K562 (cell line): ENCODE measurements around the gene DENND1A. TPM values are rescaled to one million over a fixed set of nuclear protein-coding genes. Genes with fewer than 3 reads are reported as not detected.

Experiments
- ATAC-seq: fragments of 200-7000 bp; cut with Tn5 transposase; 3 replicates; pipeline ENCODE4 v1.9.1; 2020; ENCODE audit warnings: moderate library complexity
- BruUV-seq: library from RNA; stranded (reverse); fragments of 400-500 nt; replicated peaks from 2 replicates; lab custom pipeline; 2021; lab: Mats Ljungman, UMichigan
- CTCF ChIA-PET: fragments of 300-600 bp; formaldehyde crosslinking; extraction: SDS; loops from one replicate; lab custom pipeline; 2021; ENCODE audit warnings: low intra/inter-chr PET ratio; lab: Yijun Ruan, JAX
- POLR2A ChIA-PET: fragments of 300-600, 350-650 bp; sonication (Branson Sonifier 250); formaldehyde crosslinking; extraction: SDS; loops from one replicate; lab custom pipeline; 2021; ENCODE audit warnings: antibody characterized with exemption, inconsistent platforms; lab: Yijun Ruan, JAX
- DNase-seq, 4 experiments: peaks; one replicate each; pipeline versions ENCODE4 v3.0.0 to v3.0.0-alpha.2; 2011 to 2018; ENCODE audit warnings: low spot score in 3 of 4, mixed read lengths in 3 of 4; ENCODE audit errors: extremely low read depth in 1 of 4
- FAIRE-seq: peaks from 2 replicates; lab custom pipeline; 2011; peaks lifted over from hg19 to GRCh38; lab: Jason Lieb, UNC
- H2AFZ ChIP-seq: 2 replicates; pipeline ENCODE4 v1.6.0; 2011; ENCODE audit warnings: low read depth, low read length, control low read depth, inconsistent platforms
- H3K27ac ChIP-seq: fragments of 200-600 bp; 3 replicates; pipeline ENCODE4 v1.8.0; 2011; ENCODE audit warnings: low read depth, mild to moderate bottlenecking, control low read depth, inconsistent platforms, low read length, moderate library complexity, mixed read lengths; ENCODE audit errors: extremely low read depth
- H3K27me3 ChIP-seq, 2 experiments: fragments of 300-600 bp in 1 of 2; 2 replicates in 1 of 2; 3 replicates in 1 of 2; pipeline versions ENCODE4 v1.6.0 to v1.8.0; 2011; ENCODE audit warnings: inconsistent platforms in 2 of 2, low read length in 2 of 2, mild to moderate bottlenecking in 1 of 2, mixed read lengths in 1 of 2, moderate library complexity in 1 of 2; ENCODE audit not compliant: control insufficient read depth in 2 of 2, insufficient read depth in 2 of 2
- H3K36me3 ChIP-seq: fragments of 300-600 bp; 3 replicates; pipeline ENCODE4 v1.8.0; 2011; ENCODE audit warnings: mild to moderate bottlenecking, low read length, inconsistent platforms; ENCODE audit not compliant: control insufficient read depth, insufficient read depth
- H3K4me1 ChIP-seq, 2 experiments: fragments of 200-600 bp in 1 of 2; replicated peaks in 1 of 2; 2 replicates in 1 of 2; 3 replicates in 1 of 2; pipeline versions ENCODE4 v1.5.1 to v1.8.0; 2011; ENCODE audit warnings: inconsistent platforms in 2 of 2, low read length in 2 of 2, mild to moderate bottlenecking in 1 of 2, mixed read lengths in 1 of 2, moderate library complexity in 1 of 2; ENCODE audit not compliant: control insufficient read depth in 2 of 2, insufficient read depth in 2 of 2
- H3K4me2 ChIP-seq: 2 replicates; pipeline ENCODE4 v1.6.1; 2011; ENCODE audit warnings: low read length, control low read depth, inconsistent platforms, mixed read lengths; ENCODE audit not compliant: insufficient read depth
- H3K4me3 ChIP-seq: fragments of 200-600 bp; sonication (generic), shearing (Covaris generic); 2 replicates; pipeline ENCODE4 v1.5.1; 2016; ENCODE audit warnings: control low read depth, inconsistent platforms
- H3K79me2 ChIP-seq: fragments of 200-600 bp; 3 replicates; pipeline ENCODE4 v1.8.0; 2011; ENCODE audit warnings: low read length, inconsistent platforms; ENCODE audit not compliant: control insufficient read depth, insufficient read depth
- H3K9ac ChIP-seq, 2 experiments: 2 replicates each; pipeline versions ENCODE4 v1.6.0 to v1.6.1; 2011; ENCODE audit warnings: low read depth in 2 of 2, low read length in 2 of 2, control low read depth in 1 of 2, inconsistent platforms in 1 of 2, mild to moderate bottlenecking in 1 of 2, mixed read lengths in 1 of 2; ENCODE audit not compliant: insufficient read depth in 1 of 2
- H3K9me1 ChIP-seq: one replicate; pipeline ENCODE4 v1.6.0; 2011; ENCODE audit warnings: inconsistent platforms, mild to moderate bottlenecking, low read length, moderate library complexity; ENCODE audit not compliant: control insufficient read depth, insufficient read depth
- H3K9me3 ChIP-seq: replicated peaks from 2 replicates; pipeline ENCODE4 v1.5.1; 2011; ENCODE audit warnings: low read depth, low read length, inconsistent platforms; ENCODE audit not compliant: control insufficient read depth, insufficient read depth
- H4K20me1 ChIP-seq: replicated peaks from 2 replicates; pipeline ENCODE4 v1.6.1; 2011; ENCODE audit warnings: low read length, inconsistent platforms, mixed read lengths; ENCODE audit not compliant: control insufficient read depth, insufficient read depth
- ARID1B ChIP-seq: fragments of 450-650 bp; IDR thresholded peaks from 2 replicates; pipeline ENCODE4 v1.6.1; 2016; ENCODE audit warnings: antibody characterized with exemption, mild to moderate bottlenecking, inconsistent platforms
- LCOR ChIP-seq: sonication (generic); formaldehyde crosslinking; IDR thresholded peaks from 2 replicates; pipeline ENCODE4 v1.8.0; 2022; ENCODE audit warnings: mild to moderate bottlenecking, missing genetic modification reagents
- MYC ChIP-seq, 2 experiments: fragments of 250-450 bp in 1 of 2; sonication (Bioruptor Pico) in 1 of 2; IDR thresholded peaks; 2 replicates each; pipeline versions ENCODE4 v1.5.1 to v1.6.1; 2012 to 2021; ENCODE audit warnings: low read depth in 2 of 2, borderline replicate concordance in 1 of 2, improper control_type of control experiment in 1 of 2, low read length in 1 of 2, mild to moderate bottlenecking in 1 of 2, moderate library complexity in 1 of 2
- OTX1 ChIP-seq: fragments of 450-650 bp; formaldehyde crosslinking; IDR thresholded peaks from 2 replicates; pipeline ENCODE4 v1.4.0; 2022; ENCODE audit warnings: mild to moderate bottlenecking
- SMARCA4 ChIP-seq: fragments of 450-650 bp; IDR thresholded peaks from 2 replicates; pipeline ENCODE4 v1.6.1; 2016
- STAG1 ChIP-seq: sonication (generic); formaldehyde crosslinking; IDR thresholded peaks from 2 replicates; pipeline ENCODE4 v1.5.0; 2020; ENCODE audit warnings: missing genetic modification reagents, borderline replicate concordance
- WGBS: fragments of 100-300 bp; shearing (Covaris generic); methylation state at CpG from one replicate; pipeline ENCODE4 v1.1.6; 2016; ENCODE audit warnings: low coverage, mixed read lengths; ENCODE audit not compliant: insufficient coverage; ENCODE audit errors: missing lambda C conversion rate; 5-methylcytosine and 5-hydroxymethylcytosine counted together
- in situ Hi-C: fragments of 300-500 bp; cut with MboI; formaldehyde crosslinking; loops from 4 replicates; pipeline ENCODE4 v1.15.0; 2018; ENCODE audit warnings: inconsistent platforms, mixed read lengths
- intact Hi-C: fragments of 100-400 bp; cut with micrococcal nuclease; formaldehyde crosslinking; loops from 2 replicates; pipeline ENCODE4 v1.14.2; 2022
- polyA plus RNA-seq, 8 experiments: library from polyadenylated mRNA; depleted of rRNA in 4 of 8; stranded (reverse) in 5 of 8; unstranded in 3 of 8; fragments of >200 nt; fragmentation: Nextera tagmentation in 2 of 8; fragmentation: Illumina TruSeq in 1 of 8; extraction: Ambion mirVana in 2 of 8; extraction: Trizol in 1 of 8; gene quantifications; 2 replicates each; pipeline versions ENCODE4 v1.2.1 to v1.2.3, GENCODE V29; 2011 to 2014; ENCODE audit warnings: inconsistent platforms in 1 of 8, missing spikeins in 1 of 8
- total RNA-seq, 7 experiments: library from RNA; depleted of rRNA in 6 of 7; stranded (reverse); fragments of >200 nt in 6 of 7; fragmentation: Illumina TruSeq in 2 of 7; extraction: Trizol in 2 of 7; gene quantifications; 2 replicates each; pipeline versions ENCODE4 v1.2.1 to v1.2.3, GENCODE V29; 2011 to 2021; ENCODE audit warnings: low replicate concordance in 1 of 7
- TF ChIP-seq, protein P1 (sequence below), 2 experiments: fragments of 450-650 bp in 1 of 2; IDR thresholded peaks; 2 replicates each; pipeline ENCODE4 v1.6.1; 2011 to 2017; ENCODE audit warnings: low read depth in 2 of 2, antibody characterized with exemption in 1 of 2, borderline replicate concordance in 1 of 2, low read length in 1 of 2, mild to moderate bottlenecking in 1 of 2, mixed read lengths in 1 of 2; ENCODE audit not compliant: control insufficient read depth in 1 of 2
- TF ChIP-seq, protein P2 (sequence below), 2 experiments: fragments of 450-650 bp; formaldehyde crosslinking in 1 of 2; IDR thresholded peaks; 2 replicates each; pipeline versions ENCODE4 v1.4.0 to v1.6.1; 2014 to 2020; ENCODE audit warnings: mild to moderate bottlenecking in 2 of 2, borderline replicate concordance in 1 of 2, low read depth in 1 of 2

Gene DENND1A
- total and polyA plus RNA-seq, 9 of the 15 experiments (the other 6 are each of a cell fraction or from before 2014, with no cell fraction given), result 7.6 to 29.5 (median 15.7) TPM

DNA sequence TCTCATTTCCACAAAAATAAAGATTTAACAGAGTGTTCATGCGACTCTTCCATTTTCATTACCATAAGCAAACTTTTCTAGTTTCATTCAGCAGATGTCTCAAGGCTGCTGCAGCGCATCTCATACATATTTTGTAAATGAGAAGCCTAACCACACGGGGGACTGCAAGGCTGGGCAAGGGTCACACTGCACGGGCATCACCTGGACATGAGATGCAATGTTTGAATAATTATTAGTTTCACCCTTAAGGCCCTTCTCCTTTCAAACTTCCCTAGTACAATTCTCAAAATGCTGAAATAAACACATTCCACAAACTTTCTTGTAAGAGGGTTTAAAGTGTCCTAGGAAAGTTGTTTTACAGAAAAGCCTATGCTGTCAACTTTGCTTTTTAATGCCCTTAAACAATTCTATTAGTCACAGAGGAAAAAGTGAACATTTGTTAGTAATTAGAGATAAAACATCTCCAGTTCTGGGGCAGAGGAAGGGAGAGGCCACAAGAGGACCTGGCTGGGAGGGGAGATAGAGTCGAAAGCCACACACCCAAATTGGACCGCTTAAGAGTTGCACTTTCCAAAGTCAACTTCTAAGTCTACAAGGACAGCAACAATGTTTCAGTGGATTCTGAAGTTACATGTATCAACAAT lies 1.3 kb downstream of the DENND1A start:
- ATAC-seq, result peak; percentile 57
- POLR2A ChIA-PET, result interaction anchor here (0.6 to 2.2 kb wide), 2 partner anchors 93 to 204 kb away, joined by 3 to 8 read pairs; no protein-coding TSS in a partner anchor
- peak; percentile 70 for FAIRE-seq
- peak in 3 of 4 experiments; percentile 37 to 59 (median 54) for DNase-seq
- H3K9me1 ChIP-seq, result no peaks in the 10 kb centered on the region
- BruUV-seq, result no TSS peak
- peaks cover 18% of the 10 kb centered on the region; the same call in 1 of the 2 replicates for H4K20me1 ChIP-seq
- H3K4me2 ChIP-seq, result peak overlapping the region; percentile 92
- peak overlapping the region; percentile 59 for H3K27ac ChIP-seq
- peak overlapping the region; percentile 69 to 86; a peak in 3 of 4 replicates for H3K9ac ChIP-seq
- WGBS, result 29% methylated on average over 6 of the region's 6 CpGs
- H2AFZ ChIP-seq, result peak overlapping the region; percentile 76
- no peaks in the 10 kb centered on the region for H3K9me3 ChIP-seq
- CTCF ChIA-PET, result no interaction called here
- peak overlapping the region; percentile 72 for H3K4me3 ChIP-seq
- H3K4me1 ChIP-seq, result peaks cover 5 to 23% of the 10 kb centered on the region in 2 experiments
- intact Hi-C loops, result loop anchor here (10.0 kb wide), 1 partner anchor 94 kb away; no protein-coding TSS in a partner anchor
- no peaks in the 10 kb centered on the region for H3K27me3 ChIP-seq
- peaks cover 44% of the 10 kb centered on the region for H3K79me2 ChIP-seq
- peaks cover 13% of the 10 kb centered on the region; the same call in 2 of the 3 replicates for H3K36me3 ChIP-seq
- in situ Hi-C loops, result no loop called here
- 0 out of 2 replicates have a peak, but pooled peaks have one; percentile 21 for TF ChIP-seq SMARCA4
- TF ChIP-seq STAG1 (CRISPR knock-in tag), result no peak
- no peak for TF ChIP-seq OTX1 (CRISPR knock-in tag)
- 0 out of 2 replicates have a peak, but pooled peaks have one; percentile 4 for TF ChIP-seq MYC (IDR thresholded peaks at IDR 0.05; ENCODE audit: low read depth, low read length)
- TF ChIP-seq MYC (CRISPR knock-in tag; IDR thresholded peaks at IDR 0.05; ENCODE audit: borderline replicate concordance, low read depth), result no peak
- peak; percentile 28; the same call in 1 of the 2 replicates for TF ChIP-seq ARID1B
- TF ChIP-seq, protein P1, sequence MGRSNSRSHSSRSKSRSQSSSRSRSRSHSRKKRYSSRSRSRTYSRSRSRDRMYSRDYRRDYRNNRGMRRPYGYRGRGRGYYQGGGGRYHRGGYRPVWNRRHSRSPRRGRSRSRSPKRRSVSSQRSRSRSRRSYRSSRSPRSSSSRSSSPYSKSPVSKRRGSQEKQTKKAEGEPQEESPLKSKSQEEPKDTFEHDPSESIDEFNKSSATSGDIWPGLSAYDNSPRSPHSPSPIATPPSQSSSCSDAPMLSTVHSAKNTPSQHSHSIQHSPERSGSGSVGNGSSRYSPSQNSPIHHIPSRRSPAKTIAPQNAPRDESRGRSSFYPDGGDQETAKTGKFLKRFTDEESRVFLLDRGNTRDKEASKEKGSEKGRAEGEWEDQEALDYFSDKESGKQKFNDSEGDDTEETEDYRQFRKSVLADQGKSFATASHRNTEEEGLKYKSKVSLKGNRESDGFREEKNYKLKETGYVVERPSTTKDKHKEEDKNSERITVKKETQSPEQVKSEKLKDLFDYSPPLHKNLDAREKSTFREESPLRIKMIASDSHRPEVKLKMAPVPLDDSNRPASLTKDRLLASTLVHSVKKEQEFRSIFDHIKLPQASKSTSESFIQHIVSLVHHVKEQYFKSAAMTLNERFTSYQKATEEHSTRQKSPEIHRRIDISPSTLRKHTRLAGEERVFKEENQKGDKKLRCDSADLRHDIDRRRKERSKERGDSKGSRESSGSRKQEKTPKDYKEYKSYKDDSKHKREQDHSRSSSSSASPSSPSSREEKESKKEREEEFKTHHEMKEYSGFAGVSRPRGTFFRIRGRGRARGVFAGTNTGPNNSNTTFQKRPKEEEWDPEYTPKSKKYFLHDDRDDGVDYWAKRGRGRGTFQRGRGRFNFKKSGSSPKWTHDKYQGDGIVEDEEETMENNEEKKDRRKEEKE (IDR thresholded peaks at IDR 0.05; ENCODE audit: borderline replicate concordance in 1 of 2, control insufficient read depth in 1 of 2, low read depth in 2 of 2, low read length in 1 of 2), result no peak
- TF ChIP-seq, protein P2, sequence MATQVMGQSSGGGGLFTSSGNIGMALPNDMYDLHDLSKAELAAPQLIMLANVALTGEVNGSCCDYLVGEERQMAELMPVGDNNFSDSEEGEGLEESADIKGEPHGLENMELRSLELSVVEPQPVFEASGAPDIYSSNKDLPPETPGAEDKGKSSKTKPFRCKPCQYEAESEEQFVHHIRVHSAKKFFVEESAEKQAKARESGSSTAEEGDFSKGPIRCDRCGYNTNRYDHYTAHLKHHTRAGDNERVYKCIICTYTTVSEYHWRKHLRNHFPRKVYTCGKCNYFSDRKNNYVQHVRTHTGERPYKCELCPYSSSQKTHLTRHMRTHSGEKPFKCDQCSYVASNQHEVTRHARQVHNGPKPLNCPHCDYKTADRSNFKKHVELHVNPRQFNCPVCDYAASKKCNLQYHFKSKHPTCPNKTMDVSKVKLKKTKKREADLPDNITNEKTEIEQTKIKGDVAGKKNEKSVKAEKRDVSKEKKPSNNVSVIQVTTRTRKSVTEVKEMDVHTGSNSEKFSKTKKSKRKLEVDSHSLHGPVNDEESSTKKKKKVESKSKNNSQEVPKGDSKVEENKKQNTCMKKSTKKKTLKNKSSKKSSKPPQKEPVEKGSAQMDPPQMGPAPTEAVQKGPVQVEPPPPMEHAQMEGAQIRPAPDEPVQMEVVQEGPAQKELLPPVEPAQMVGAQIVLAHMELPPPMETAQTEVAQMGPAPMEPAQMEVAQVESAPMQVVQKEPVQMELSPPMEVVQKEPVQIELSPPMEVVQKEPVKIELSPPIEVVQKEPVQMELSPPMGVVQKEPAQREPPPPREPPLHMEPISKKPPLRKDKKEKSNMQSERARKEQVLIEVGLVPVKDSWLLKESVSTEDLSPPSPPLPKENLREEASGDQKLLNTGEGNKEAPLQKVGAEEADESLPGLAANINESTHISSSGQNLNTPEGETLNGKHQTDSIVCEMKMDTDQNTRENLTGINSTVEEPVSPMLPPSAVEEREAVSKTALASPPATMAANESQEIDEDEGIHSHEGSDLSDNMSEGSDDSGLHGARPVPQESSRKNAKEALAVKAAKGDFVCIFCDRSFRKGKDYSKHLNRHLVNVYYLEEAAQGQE (IDR thresholded peaks at IDR 0.05; ENCODE audit: borderline replicate concordance), result 0 out of 2 replicates have a peak, but pooled peaks have one; percentile 34
- TF ChIP-seq, protein P2 (CRISPR knock-in tag; IDR thresholded peaks at IDR 0.05; ENCODE audit: low read depth), result no peak
- TF ChIP-seq LCOR (CRISPR knock-in tag), result 0 out of 2 replicates have a peak, but pooled peaks have one; percentile 45
